Measurements from ENCODE around the gene OSTC.
"Not testable (repeated sequence)": the region's sequence is repeated elsewhere in the genome, so short reads cannot be mapped to it uniquely, and the experiment has no call there.

Gene OSTC

GRCh38 chr4:108709722-108710121, 59.3 kb downstream of the OSTC start:
- DNase-seq (ENCODE audit: insufficient read length, low spot score): no peak
- FAIRE-seq: no peak

GRCh38 chr4:108710578-108710977, 60.2 kb downstream of the OSTC start:
- FAIRE-seq; DNase-seq (ENCODE audit: insufficient read length, low spot score): not testable (repeated sequence)

GRCh38 chr4:108714880-108715279, 64.5 kb downstream of the OSTC start:
- FAIRE-seq: no peak

GRCh38 chr4:108716340-108716739, 65.9 kb downstream of the OSTC start:
- FAIRE-seq: no peak
- no peak for DNase-seq (ENCODE audit: insufficient read length, low spot score)

More at GRCh38 chr4:108714880-108715279, 64.5 kb downstream of the OSTC start:
- no peak for DNase-seq (ENCODE audit: insufficient read length, low spot score)

GRCh38 chr4:108717386-108717785, 67.0 kb downstream of the OSTC start:
- FAIRE-seq (no peak), DNase-seq (ENCODE audit: insufficient read length, low spot score) (no peak)

All from GM19239 (cell line).